HUES48 (cell line): ENCODE measurements around the gene RCN1.

Experiments
- H3K27ac ChIP-seq: one replicate; pipeline ENCODE4 v1.7.0; 2013; ENCODE audit warnings: low read depth, low read length, inconsistent platforms
- H3K27me3 ChIP-seq: 2 replicates; pipeline ENCODE4 v1.6.1; 2013; ENCODE audit warnings: mild to moderate bottlenecking, low read length; ENCODE audit not compliant: control insufficient read depth, insufficient read depth
- H3K36me3 ChIP-seq: 2 replicates; pipeline ENCODE4 v1.6.1; 2013; ENCODE audit warnings: low read length; ENCODE audit not compliant: control insufficient read depth, insufficient read depth
- H3K4me1 ChIP-seq: 2 replicates; pipeline ENCODE4 v1.6.1; 2013; ENCODE audit warnings: mild to moderate bottlenecking, low read length; ENCODE audit not compliant: control insufficient read depth, insufficient read depth
- H3K4me3 ChIP-seq: 2 replicates; pipeline ENCODE4 v1.5.1; 2013; ENCODE audit warnings: mild to moderate bottlenecking, low read depth, low read length
- H3K9ac ChIP-seq: 2 replicates; pipeline ENCODE4 v1.6.1; 2013; ENCODE audit warnings: mild to moderate bottlenecking, low read depth, low read length, moderate library complexity
- H3K9me3 ChIP-seq: 2 replicates; pipeline ENCODE4 v1.6.1; 2013; ENCODE audit warnings: low read length; ENCODE audit not compliant: control insufficient read depth, insufficient read depth

Gene RCN1

GRCh38 chr11:32080361-32080980, 10.4 kb upstream of the RCN1 start:
- no peaks in the 10 kb centered on the region for H3K9me3 ChIP-seq
- no peaks in the 10 kb centered on the region for H3K27me3 ChIP-seq
- H3K4me3 ChIP-seq = no peak overlapping the region
- H3K4me1 ChIP-seq = peaks cover 12% of the 10 kb centered on the region
- H3K36me3 ChIP-seq = no peaks in the 10 kb centered on the region
- H3K9ac ChIP-seq = no peak overlapping the region
- no peak overlapping the region for H3K27ac ChIP-seq

- Histone ChIP-seq H3K4me1 (peaks cover 12% of the 10 kb centered on the region), H3K9me3 (no peaks in the 10 kb centered on the region), H3K27ac (no peak overlapping the region), H3K4me3 (no peak overlapping the region), H3K9ac (no peak overlapping the region), H3K27me3 (no peaks in the 10 kb centered on the region), H3K36me3 (no peaks in the 10 kb centered on the region)
Measured at GRCh38 chr11:32081129-32081641, 9.7 kb upstream of the RCN1 start.

GRCh38 chr11:32081901-32082300, 9.0 kb upstream of the RCN1 start:
- no peaks in the 10 kb centered on the region for H3K9me3 ChIP-seq
- H3K36me3 ChIP-seq = no peaks in the 10 kb centered on the region
- peaks cover 12% of the 10 kb centered on the region for H3K4me1 ChIP-seq
- H3K27ac ChIP-seq = no peak overlapping the region
- H3K27me3 ChIP-seq = no peaks in the 10 kb centered on the region
- H3K4me3 ChIP-seq = no peak overlapping the region
- H3K9ac ChIP-seq = no peak overlapping the region

- Histone ChIP-seq H3K9me3 (no peaks in the 10 kb centered on the region), H3K9ac (no peak overlapping the region), H3K4me3 (no peak overlapping the region), H3K27ac (peak overlapping the region; percentile 2), H3K27me3 (no peaks in the 10 kb centered on the region), H3K36me3 (no peaks in the 10 kb centered on the region), H3K4me1 (peaks cover 12% of the 10 kb centered on the region)
Measured at GRCh38 chr11:32082346-32082986, 8.4 kb upstream of the RCN1 start.

GRCh38 chr11:32087597-32087996, 3.3 kb upstream of the RCN1 start:
- Histone ChIP-seq H3K4me1 (peaks cover 17% of the 10 kb centered on the region), H3K36me3 (no peaks in the 10 kb centered on the region), H3K4me3 (no peak overlapping the region), H3K27ac (no peak overlapping the region), H3K9ac (no peak overlapping the region), H3K27me3 (peaks cover 7% of the 10 kb centered on the region; the same call in 1 of the 2 replicates), H3K9me3 (no peaks in the 10 kb centered on the region)

- Histone ChIP-seq H3K9ac (no peak overlapping the region), H3K36me3 (no peaks in the 10 kb centered on the region), H3K4me1 (peaks cover 12% of the 10 kb centered on the region; the same call in 1 of the 2 replicates), H3K9me3 (no peaks in the 10 kb centered on the region), H3K4me3 (no peak overlapping the region), H3K27me3 (peaks cover 7% of the 10 kb centered on the region; the same call in 1 of the 2 replicates), H3K27ac (no peak overlapping the region)
Measured at GRCh38 chr11:32088117-32088941, 2.5 kb upstream of the RCN1 start.

- Histone ChIP-seq H3K27me3 (peaks cover 7% of the 10 kb centered on the region; the same call in 1 of the 2 replicates), H3K9me3 (no peaks in the 10 kb centered on the region), H3K4me3 (peak overlapping the region; percentile 89), H3K27ac (peak overlapping the region; percentile 44), H3K4me1 (peaks cover 11% of the 10 kb centered on the region; the same call in 1 of the 2 replicates), H3K9ac (no peak overlapping the region), H3K36me3 (peaks cover 14% of the 10 kb centered on the region)
Measured at GRCh38 chr11:32092581-32093170, 1.8 kb downstream of the RCN1 start.

GRCh38 chr11:32094923-32095322, 4.0 kb downstream of the RCN1 start:
- H3K27me3 ChIP-seq = no peaks in the 10 kb centered on the region; the same call in 1 of the 2 replicates
- no peaks in the 10 kb centered on the region for H3K9me3 ChIP-seq
- no peak overlapping the region for H3K4me3 ChIP-seq
- H3K36me3 ChIP-seq = peaks cover 34% of the 10 kb centered on the region
- 0 out of 2 replicates have a peak, but pooled peaks cover 6% of the 10 kb centered on the region for H3K4me1 ChIP-seq
- no peak overlapping the region for H3K9ac ChIP-seq
- H3K27ac ChIP-seq = no peak overlapping the region

- H3K27me3 ChIP-seq = no peaks in the 10 kb centered on the region
- no peaks in the 10 kb centered on the region for H3K4me1 ChIP-seq
- no peak overlapping the region for H3K4me3 ChIP-seq
- peaks cover 68% of the 10 kb centered on the region for H3K36me3 ChIP-seq
- H3K9me3 ChIP-seq = no peaks in the 10 kb centered on the region
- no peak overlapping the region for H3K9ac ChIP-seq
- no peak overlapping the region for H3K27ac ChIP-seq
Measured at GRCh38 chr11:32098142-32098903, 7.4 kb downstream of the RCN1 start.

GRCh38 chr11:32099516-32099915, 8.6 kb downstream of the RCN1 start:
- no peak overlapping the region for H3K4me3 ChIP-seq
- no peaks in the 10 kb centered on the region for H3K4me1 ChIP-seq
- H3K9me3 ChIP-seq = no peaks in the 10 kb centered on the region
- no peaks in the 10 kb centered on the region for H3K27me3 ChIP-seq
- H3K27ac ChIP-seq = no peak overlapping the region
- no peak overlapping the region for H3K9ac ChIP-seq
- H3K36me3 ChIP-seq = peaks cover 79% of the 10 kb centered on the region
